GM15510 (cell line): ENCODE data around the gene MORF4L2.
A peak's percentile ranks its signal among the peaks of the same experiment; 100 is the strongest.

ENCODE experiments used
- POLR2A ChIP-seq: IDR thresholded peaks from 3 replicates; pipeline ENCODE4 v1.6.1; 2011; ENCODE audit warnings: borderline replicate concordance; ENCODE audit not compliant: insufficient read length; ENCODE audit errors: extremely low read depth

MORF4L2 gene, protein sequence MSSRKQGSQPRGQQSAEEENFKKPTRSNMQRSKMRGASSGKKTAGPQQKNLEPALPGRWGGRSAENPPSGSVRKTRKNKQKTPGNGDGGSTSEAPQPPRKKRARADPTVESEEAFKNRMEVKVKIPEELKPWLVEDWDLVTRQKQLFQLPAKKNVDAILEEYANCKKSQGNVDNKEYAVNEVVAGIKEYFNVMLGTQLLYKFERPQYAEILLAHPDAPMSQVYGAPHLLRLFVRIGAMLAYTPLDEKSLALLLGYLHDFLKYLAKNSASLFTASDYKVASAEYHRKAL

DNA sequence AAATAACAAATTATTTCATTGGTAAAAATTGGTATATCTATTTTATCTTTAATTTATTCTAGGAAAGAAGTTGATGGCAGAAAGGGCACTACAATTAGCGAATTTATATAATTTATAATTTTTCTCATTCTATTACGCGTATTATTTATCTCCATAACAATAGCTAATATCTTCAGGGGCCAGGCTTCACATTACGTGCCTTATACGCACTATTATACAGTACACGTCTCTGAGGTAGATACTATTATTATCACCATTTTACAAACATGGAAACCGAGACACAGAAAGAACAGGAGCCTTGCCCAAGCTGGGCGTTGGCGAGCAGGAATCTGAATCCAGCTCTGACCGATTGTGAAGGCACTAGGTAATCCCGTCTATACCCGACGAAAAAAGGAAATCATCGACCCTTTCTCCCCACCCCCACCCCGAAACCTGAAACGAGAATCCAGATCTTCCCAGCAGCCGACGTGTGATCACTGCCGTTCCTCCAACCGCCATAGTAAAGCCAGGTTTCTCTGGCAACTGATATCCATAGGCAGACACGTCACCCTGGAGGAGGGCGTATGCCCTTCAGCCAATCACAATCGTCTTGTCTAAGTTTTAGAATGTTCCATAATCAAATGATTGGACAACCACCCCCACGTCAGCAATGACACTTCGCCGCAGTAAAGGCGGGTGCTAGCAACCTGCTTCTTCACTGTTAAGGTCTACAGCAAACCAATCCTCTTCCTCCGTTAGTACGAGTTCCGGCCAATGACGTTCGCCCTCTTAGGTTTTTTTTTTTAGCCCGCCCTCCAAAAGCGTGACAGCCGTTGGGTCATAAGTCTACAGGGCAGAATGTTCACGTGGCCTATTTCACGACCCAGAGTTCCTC is at the start of gene MORF4L2:
Gene MORF4L2 (minus strand): TSS at position 501 of the 874 bp plus-strand sequence. CDS start 9,672 bp downstream, outside the sequence.
- TF ChIP-seq POLR2A = peak; percentile 77

DNA sequence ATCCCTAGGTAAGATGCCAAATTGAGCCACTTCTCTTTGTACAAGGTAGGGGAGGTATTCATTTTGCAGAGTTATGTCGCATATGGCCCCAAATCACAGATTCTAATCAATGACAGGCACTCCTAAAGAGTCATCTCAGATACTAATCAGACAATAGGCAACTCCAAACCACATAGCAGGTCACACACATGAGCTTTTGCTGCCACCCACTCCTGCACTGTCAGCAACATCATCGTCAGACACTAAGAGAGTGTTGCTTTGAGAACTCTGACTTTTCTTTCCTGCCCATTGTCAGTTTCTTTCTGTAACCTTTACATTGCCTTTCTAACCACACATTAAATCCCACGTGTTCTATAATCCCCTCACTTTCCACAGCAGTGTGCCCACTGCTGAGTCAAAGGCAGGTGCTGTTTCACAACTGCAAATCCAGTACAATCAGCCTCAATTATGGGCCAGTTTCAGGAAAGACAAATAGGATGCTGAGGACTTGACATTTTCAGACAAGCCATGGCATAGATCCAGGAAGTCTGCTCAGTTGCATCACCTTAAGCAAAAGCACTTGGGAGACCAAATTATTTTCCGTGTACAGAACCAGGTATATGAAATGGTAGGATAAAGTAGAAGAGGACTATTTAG is 47.7 kb upstream of the MORF4L2 start:
- no peak for TF ChIP-seq POLR2A

- no peak for TF ChIP-seq POLR2A
Observed at GRCh38 chrX:103733017-103733416, 46.5 kb upstream of the MORF4L2 start.

- TF ChIP-seq POLR2A = no peak
Observed at GRCh38 chrX:103730796-103731493, 44.4 kb upstream of the MORF4L2 start.

DNA sequence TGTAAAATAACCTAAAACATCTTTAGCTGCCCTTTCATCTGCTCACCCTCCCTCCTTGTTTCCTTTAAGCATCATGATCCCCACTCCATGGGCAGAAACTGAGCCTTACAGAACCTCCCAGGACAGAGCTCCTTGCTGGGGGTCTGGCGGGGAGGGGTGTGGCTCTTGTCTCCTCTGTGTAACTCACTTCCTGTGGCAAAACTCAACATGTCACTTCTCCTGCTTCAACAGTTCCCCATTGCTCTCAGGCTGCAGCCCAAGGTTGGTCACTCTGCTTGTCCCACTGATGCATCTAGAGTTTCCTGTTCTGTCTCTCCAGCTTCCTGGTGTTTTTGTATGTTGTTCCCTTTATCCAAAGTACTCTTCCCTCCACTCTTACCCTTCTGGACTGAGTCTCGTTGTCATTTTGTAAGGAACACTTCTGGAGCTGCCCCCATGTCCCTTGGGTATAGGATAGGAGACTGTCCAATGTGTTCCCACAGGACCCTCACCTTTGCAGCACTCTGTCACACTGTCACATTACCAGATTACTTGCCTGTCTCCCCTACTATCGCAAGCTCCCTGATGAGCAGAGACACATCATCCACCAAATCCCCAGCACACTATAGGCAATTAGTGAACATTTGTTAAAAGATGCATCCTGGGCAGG is 43.8 kb upstream of the MORF4L2 start:
- no peak for TF ChIP-seq POLR2A

DNA sequence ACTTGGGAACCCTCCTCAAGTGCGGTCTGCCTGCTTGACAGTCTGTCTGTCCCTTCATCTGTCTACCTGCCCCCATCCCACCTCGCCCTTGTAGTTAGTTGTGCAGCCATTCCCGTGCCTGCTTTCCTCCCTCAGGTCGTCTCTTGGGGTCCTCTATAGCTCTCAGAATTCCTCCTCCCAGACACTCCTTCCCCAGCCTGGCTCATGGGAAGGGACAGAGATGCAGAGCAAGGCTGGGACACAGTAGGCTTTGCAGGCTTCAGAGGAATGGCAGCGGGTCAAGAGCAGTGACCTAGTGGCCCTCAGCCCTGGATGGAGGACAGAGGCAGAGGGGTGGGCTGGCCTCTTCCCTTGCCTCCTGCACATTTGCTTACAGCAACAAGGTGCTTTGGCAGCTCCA is 42.5 kb upstream of the MORF4L2 start:
- TF ChIP-seq POLR2A = no peak

DNA sequence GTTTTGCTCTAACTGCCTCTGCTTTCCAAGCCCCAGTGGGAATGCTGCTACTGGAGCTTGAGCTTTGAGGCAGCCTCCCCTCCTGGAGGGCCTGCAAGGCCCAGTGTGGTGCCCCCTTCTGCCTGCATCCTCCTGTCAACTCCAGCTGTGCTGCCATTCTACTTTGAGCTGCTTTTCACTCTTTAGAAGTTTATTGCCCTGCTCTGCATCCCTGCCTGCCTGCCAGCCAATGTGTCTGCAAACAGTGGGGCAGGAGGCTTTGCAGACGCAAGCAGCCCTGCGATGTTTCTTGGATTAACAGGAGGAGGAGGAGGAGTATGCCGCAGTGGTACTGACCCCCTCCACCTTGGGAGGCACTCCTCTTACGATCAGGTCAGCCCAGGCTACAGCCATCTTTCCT is 40.6 kb upstream of the MORF4L2 start:
- TF ChIP-seq POLR2A = no peak

DNA sequence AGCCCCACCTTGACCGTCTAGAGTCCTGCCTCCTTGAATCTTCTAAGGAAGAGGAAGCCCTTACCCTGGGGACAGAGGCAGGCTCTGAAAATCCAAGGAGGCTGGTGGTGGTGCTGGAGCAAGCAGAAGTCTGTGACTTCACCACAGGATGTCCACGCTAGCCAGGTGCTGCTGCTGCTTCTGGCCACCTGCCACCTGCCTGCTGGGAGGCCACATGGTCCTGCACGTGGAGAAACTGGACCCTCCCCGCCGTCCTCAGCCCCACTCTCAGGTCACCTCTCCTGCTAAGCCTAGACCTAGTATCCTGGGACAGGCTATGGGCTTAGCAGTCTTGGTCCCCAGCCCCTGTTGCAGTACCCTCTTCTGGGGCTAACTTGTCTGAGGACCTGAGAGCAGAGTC is 40.0 kb upstream of the MORF4L2 start:
- no peak for TF ChIP-seq POLR2A

DNA sequence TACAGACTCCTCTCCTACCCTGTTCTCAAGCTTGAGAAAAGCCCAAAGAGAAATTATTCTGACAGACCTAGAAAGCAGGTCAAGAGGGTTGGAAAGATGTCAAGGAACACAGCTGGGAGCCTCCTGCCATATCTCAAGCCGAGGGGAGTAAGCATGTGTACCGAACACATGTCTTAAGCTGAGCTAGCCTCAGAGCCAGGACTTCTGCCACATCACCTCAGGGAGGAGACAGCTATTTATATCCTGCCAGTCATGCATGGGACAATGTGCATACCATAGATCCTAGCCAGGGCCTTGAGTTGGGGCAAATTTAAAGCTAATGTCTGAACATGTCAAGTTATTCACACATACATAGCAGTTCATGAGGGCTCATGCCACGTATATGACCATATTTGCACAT is 36.0 kb upstream of the MORF4L2 start:
- TF ChIP-seq POLR2A = no peak

GRCh38 chrX:103718120-103718519 is 31.6 kb upstream of the MORF4L2 start:
- no peak for TF ChIP-seq POLR2A

GRCh38 chrX:103716962-103717361 is 30.5 kb upstream of the MORF4L2 start:
- TF ChIP-seq POLR2A = no peak

DNA sequence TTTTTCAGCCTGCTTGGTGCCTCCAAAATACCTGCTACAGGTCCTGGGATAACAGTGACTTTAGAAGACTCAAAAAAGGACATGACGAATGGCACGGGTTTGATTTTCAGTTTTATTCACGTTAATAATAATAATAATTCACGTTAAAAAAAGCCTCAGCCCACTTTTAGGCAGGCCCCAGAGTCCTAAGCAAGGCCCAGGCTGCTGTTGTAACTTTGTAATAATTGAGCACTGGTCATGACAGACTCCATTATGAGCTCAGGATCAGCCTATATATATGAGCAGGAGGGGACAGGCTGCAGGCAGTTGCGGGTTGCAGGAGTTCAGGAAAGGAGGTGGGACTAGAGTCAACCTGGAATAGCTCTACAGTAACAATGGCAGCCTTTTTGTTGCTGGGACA is 24.1 kb upstream of the MORF4L2 start, which contains the start of gene TMEM31:
Gene TMEM31 (plus strand): TSS at position 301 of the 400 bp plus-strand sequence. CDS start 1,350 bp downstream, outside the sequence.
- no peak for TF ChIP-seq POLR2A

- TF ChIP-seq POLR2A = no peak
Observed at GRCh38 chrX:103704863-103705262, 18.4 kb upstream of the MORF4L2 start.

DNA sequence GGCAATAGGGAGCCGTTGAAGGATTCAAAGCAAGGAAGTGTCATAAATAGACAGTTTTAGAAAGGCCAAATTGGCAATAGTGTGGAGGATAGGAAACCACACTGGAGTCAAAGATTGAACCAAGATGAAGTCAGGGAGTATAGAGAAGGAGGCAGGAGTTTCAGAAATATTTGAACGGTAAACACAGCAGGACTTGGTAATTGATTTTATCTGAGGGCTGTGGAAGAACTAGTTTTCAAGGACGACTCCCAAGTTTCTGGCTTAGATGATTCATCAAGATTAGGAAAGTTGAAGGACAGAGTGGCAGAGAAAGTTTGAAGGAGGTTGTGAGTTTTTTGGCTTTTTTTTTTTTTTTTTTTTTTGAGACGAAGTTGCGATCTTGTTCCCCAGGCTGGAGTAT is 12.7 kb upstream of the MORF4L2 start:
- no peak for TF ChIP-seq POLR2A
